Adrenal gland (tissue), 5 donors: Measurements from ENCODE around the gene LTBP2.

Source experiments
- POLR2A ChIP-seq, 2 donors: fragments of 450-650 bp; IDR thresholded peaks; one replicate each; pipeline ENCODE4 v1.6.1; 2017; ENCODE audit warnings: antibody characterized with exemption in 2 of 2, mild to moderate bottlenecking in 2 of 2, moderate library complexity in 1 of 2
- TF ChIP-seq, protein P1 (sequence below), 6 experiments: fragments of 450-650 bp in 4 of 6; fragments of 200-600 bp in 2 of 6; sonication (generic) in 1 of 6; IDR thresholded peaks; 1 replicate in 5 of 6; 2 replicates in 1 of 6; pipeline versions ENCODE4 v1.5.1 to v1.8.0; 2016 to 2021; ENCODE audit warnings: antibody characterized with exemption in 6 of 6, mild to moderate bottlenecking in 2 of 6, moderate library complexity in 1 of 6
- donor health status: DM: no; HTN: no; CAD: no.

DNA sequence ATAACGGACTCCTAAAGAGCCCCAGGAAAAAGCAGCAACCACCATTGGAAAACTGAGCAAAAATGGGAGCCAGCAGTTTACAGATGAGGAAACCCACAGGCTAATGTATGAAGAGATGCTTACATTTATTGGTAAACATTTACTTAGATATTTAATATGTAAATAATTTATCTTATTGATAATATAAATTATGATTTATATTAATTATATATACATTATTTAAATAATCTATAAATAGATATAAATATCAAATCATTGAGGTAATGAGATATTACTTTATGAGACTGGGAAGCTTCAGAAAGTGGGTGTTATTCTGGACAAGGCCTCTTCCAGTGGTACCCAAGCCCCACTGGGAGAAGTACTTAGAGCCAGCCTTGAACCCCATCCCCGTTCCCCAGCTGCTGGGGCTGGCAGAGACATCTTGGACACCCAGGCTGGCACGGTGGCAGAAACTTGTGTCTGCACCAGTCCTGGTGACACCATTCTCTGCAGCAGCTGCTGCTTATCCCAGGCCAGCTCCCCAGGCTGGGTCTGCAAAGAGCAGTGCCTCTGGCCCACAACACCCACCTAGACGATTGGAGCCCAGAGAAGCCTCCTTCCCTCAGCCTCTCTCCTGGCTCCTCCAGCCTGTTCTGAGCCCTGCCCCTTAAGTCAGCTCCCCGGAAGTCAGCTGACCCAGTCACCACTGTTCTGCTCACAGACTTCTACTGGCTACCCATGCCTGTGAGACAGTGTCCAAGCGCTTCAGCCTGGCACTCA lies 92.5 kb downstream of the LTBP2 start:
- no peak for TF ChIP-seq POLR2A (IDR thresholded peaks at IDR 0.05)
- TF ChIP-seq, protein P1, sequence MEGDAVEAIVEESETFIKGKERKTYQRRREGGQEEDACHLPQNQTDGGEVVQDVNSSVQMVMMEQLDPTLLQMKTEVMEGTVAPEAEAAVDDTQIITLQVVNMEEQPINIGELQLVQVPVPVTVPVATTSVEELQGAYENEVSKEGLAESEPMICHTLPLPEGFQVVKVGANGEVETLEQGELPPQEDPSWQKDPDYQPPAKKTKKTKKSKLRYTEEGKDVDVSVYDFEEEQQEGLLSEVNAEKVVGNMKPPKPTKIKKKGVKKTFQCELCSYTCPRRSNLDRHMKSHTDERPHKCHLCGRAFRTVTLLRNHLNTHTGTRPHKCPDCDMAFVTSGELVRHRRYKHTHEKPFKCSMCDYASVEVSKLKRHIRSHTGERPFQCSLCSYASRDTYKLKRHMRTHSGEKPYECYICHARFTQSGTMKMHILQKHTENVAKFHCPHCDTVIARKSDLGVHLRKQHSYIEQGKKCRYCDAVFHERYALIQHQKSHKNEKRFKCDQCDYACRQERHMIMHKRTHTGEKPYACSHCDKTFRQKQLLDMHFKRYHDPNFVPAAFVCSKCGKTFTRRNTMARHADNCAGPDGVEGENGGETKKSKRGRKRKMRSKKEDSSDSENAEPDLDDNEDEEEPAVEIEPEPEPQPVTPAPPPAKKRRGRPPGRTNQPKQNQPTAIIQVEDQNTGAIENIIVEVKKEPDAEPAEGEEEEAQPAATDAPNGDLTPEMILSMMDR (IDR thresholded peaks at IDR 0.05) = no peak
